SK-N-SH treated with all-trans-retinoic acid at 6 μM for 48 hours (cell line): ENCODE measurements around the gene NDUFA8.

Experiments
- ARNTL ChIP-seq: fragments of 450-650 bp; formaldehyde crosslinking; IDR thresholded peaks from 2 replicates; pipeline ENCODE4 v1.5.0; 2020; ENCODE audit warnings: low read depth, mild to moderate bottlenecking, moderate library complexity, borderline replicate concordance
- CREB5 ChIP-seq: fragments of 250-450 bp; sonication (Bioruptor Pico); IDR thresholded peaks from 2 replicates; pipeline ENCODE4 v1.5.1; 2020; ENCODE audit warnings: low read depth, mild to moderate bottlenecking, moderate library complexity
- CSDC2 ChIP-seq: fragments of 250-450 bp; sonication (Bioruptor Pico); IDR thresholded peaks from 2 replicates; pipeline ENCODE4 v1.5.0; 2020; ENCODE audit warnings: mild to moderate bottlenecking, moderate library complexity
- ESRRG ChIP-seq: fragments of 250-450 bp; sonication (Bioruptor Pico); IDR thresholded peaks from 2 replicates; pipeline ENCODE4 v1.6.1; 2021; ENCODE audit warnings: mild to moderate bottlenecking
- GLIS3 ChIP-seq: fragments of 250-450 bp; sonication (Bioruptor Pico); IDR thresholded peaks from 2 replicates; pipeline ENCODE4 v1.5.0; 2020; ENCODE audit warnings: mild to moderate bottlenecking, moderate library complexity
- PATZ1 ChIP-seq: fragments of 250-450 bp; sonication (Bioruptor Pico); IDR thresholded peaks from 2 replicates; pipeline ENCODE4 v1.8.0; 2020; ENCODE audit warnings: mild to moderate bottlenecking, moderate library complexity, borderline replicate concordance
- POU6F1 ChIP-seq: fragments of 250-450 bp; sonication (Bioruptor Pico); IDR thresholded peaks from 2 replicates; pipeline ENCODE4 v1.8.0; 2021; ENCODE audit warnings: low read depth, mild to moderate bottlenecking, moderate library complexity, borderline replicate concordance
- RARB ChIP-seq: fragments of 250-450 bp; sonication (Bioruptor Pico); IDR thresholded peaks from 2 replicates; pipeline ENCODE4 v1.8.0; 2021; ENCODE audit warnings: mild to moderate bottlenecking, moderate library complexity
- TOX ChIP-seq: fragments of 250-450 bp; sonication (Bioruptor Pico); IDR thresholded peaks from 2 replicates; pipeline ENCODE4 v1.8.0; 2021; ENCODE audit warnings: mild to moderate bottlenecking, moderate library complexity, borderline replicate concordance
- ZC3H10 ChIP-seq: fragments of 250-450 bp; sonication (Bioruptor Pico); IDR thresholded peaks from 2 replicates; pipeline ENCODE4 v1.5.1; 2021; ENCODE audit warnings: mild to moderate bottlenecking, moderate library complexity
- ZFP3 ChIP-seq: fragments of 250-450 bp; sonication (Bioruptor Pico); IDR thresholded peaks from 2 replicates; pipeline ENCODE4 v1.5.0; 2020; ENCODE audit warnings: mild to moderate bottlenecking, moderate library complexity
- ZFP30 ChIP-seq: fragments of 450-650 bp; formaldehyde crosslinking; IDR thresholded peaks from 2 replicates; pipeline ENCODE4 v1.5.0; 2022; ENCODE audit warnings: mild to moderate bottlenecking, moderate library complexity
- ZNF565 ChIP-seq: fragments of 450-650 bp; formaldehyde crosslinking; conservative IDR thresholded peaks from 2 replicates; pipeline ENCODE4 v1.5.0; 2020; ENCODE audit warnings: low read depth, mild to moderate bottlenecking, moderate library complexity
- TF ChIP-seq, protein P1 (sequence below): fragments of 250-450 bp; sonication (Bioruptor Pico); IDR thresholded peaks from 2 replicates; pipeline ENCODE4 v1.5.1; 2021; ENCODE audit warnings: mild to moderate bottlenecking, moderate library complexity

DNA sequence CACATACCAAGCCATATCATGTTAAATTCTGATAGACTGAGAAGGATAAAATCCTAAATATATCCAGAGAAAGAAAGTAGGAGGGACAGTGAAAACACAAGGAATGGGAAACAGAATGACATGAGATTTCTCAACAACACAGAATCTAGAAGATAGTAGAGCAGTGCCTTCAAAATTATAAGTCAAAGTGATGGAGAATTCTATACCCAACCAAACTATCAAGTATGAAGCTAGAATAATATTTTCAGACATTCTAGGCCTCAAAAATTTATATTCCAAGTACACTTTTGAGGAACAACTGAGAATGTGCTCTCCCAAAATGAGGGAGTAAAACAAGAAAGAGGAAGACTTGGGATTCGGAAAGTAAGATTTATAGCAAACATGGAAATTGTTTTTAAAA lies 55.6 kb downstream of the NDUFA8 start:
- no peak for TF ChIP-seq GLIS3 (CRISPR knock-in tag)
- no peak for TF ChIP-seq CREB5 (CRISPR knock-in tag)
- no peak for TF ChIP-seq POU6F1 (CRISPR knock-in tag)
- TF ChIP-seq ZFP30 (CRISPR knock-in tag), result no peak
- TF ChIP-seq ZNF565 (CRISPR knock-in tag), result no peak
- no peak for TF ChIP-seq PATZ1 (CRISPR knock-in tag)
- no peak for TF ChIP-seq RARB (CRISPR knock-in tag)
- no peak for TF ChIP-seq ZFP3
- no peak for TF ChIP-seq CSDC2 (CRISPR knock-in tag)
- TF ChIP-seq TOX (CRISPR knock-in tag), result no peak
- TF ChIP-seq ZC3H10 (CRISPR knock-in tag), result no peak
- no peak for TF ChIP-seq ESRRG (CRISPR knock-in tag)
- no peak for TF ChIP-seq ARNTL (CRISPR knock-in tag)
- TF ChIP-seq, protein P1, sequence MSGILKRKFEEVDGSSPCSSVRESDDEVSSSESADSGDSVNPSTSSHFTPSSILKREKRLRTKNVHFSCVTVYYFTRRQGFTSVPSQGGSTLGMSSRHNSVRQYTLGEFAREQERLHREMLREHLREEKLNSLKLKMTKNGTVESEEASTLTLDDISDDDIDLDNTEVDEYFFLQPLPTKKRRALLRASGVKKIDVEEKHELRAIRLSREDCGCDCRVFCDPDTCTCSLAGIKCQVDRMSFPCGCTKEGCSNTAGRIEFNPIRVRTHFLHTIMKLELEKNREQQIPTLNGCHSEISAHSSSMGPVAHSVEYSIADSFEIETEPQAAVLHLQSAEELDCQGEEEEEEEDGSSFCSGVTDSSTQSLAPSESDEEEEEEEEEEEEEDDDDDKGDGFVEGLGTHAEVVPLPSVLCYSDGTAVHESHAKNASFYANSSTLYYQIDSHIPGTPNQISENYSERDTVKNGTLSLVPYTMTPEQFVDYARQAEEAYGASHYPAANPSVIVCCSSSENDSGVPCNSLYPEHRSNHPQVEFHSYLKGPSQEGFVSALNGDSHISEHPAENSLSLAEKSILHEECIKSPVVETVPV, result no peak
